Adrenal gland (tissue), 12 donors: ENCODE measurements around the gene KLF15. TPM values are rescaled to one million over a fixed set of nuclear protein-coding genes. Genes with fewer than 3 reads are reported as not detected.

Source experiments
- DNase-seq, 7 donors: peaks; one replicate each; pipeline ENCODE4 v3.0.0-alpha.2; 2019 to 2020
- H3K27ac ChIP-seq, 5 donors: fragments of 200-600 bp; sonication (generic) in 4 of 5; 1 replicate in 3 of 5; 2 replicates in 2 of 5; pipeline versions ENCODE4 v1.5.1 to v1.8.0; 2016 to 2020; ENCODE audit warnings: mild to moderate bottlenecking in 1 of 5
- H3K27me3 ChIP-seq: fragments of 200-600 bp; 2 replicates; pipeline ENCODE4 v1.8.0; 2021
- H3K36me3 ChIP-seq, 2 donors: fragments of 200-600 bp; replicated peaks in 1 of 2; 1 replicate in 1 of 2; 2 replicates in 1 of 2; pipeline versions ENCODE4 v1.5.1 to v1.8.0; 2018 to 2022
- H3K4me1 ChIP-seq, 2 donors: fragments of 200-600 bp; replicated peaks in 1 of 2; 1 replicate in 1 of 2; 2 replicates in 1 of 2; pipeline versions ENCODE4 v1.5.1 to v1.8.0; 2018 to 2021
- H3K4me3 ChIP-seq, 4 donors: fragments of 200-600 bp; sonication (generic) in 3 of 4; one replicate each; pipeline ENCODE4 v1.5.1; 2016 to 2018
- H3K9me3 ChIP-seq, 3 donors: fragments of 200-600 bp; sonication (generic) in 1 of 3; replicated peaks in 1 of 3; 1 replicate in 2 of 3; 2 replicates in 1 of 3; pipeline versions ENCODE4 v1.5.1 to v1.8.0; 2016 to 2021
- POLR2A ChIP-seq, 2 donors: fragments of 450-650 bp; IDR thresholded peaks; one replicate each; pipeline ENCODE4 v1.6.1; 2017; ENCODE audit warnings: antibody characterized with exemption in 2 of 2, mild to moderate bottlenecking in 2 of 2, moderate library complexity in 1 of 2
- WGBS, 4 donors: extraction: QIAGEN DNeasy Blood & Tissue Kit in 2 of 4; methylation state at CpG; one replicate each; pipeline versions ENCODE4 v1.1.5 to v1.1.7; 2013 to 2017; 5-methylcytosine and 5-hydroxymethylcytosine counted together
- intact Hi-C, 2 donors: fragments of 100-400 bp; cut with DNase I; formaldehyde crosslinking; loops; one replicate each; pipeline versions ENCODE4 v1.14.1 to v1.15.0; 2022 to 2023
- polyA plus RNA-seq, 3 donors: library from polyadenylated mRNA; stranded (reverse); fragments of 200-250 nt in 2 of 3; fragments of 350-450 nt in 1 of 3; fragmentation: Illumina TruSeq in 1 of 3; extraction: RNeasy Lipid Tissue Mini Kit (QIAGEN cat#74804) in 1 of 3; gene quantifications; one replicate each; pipeline ENCODE4 v1.2.3, GENCODE V29; 2013 to 2014
- total RNA-seq, 9 donors: library from RNA; depleted of rRNA in 4 of 9; stranded (reverse); fragments of >200 nt in 4 of 9; fragments of 120-200 nt in 1 of 9; fragmentation: NEBNext Ultra II Directional in 1 of 9; extraction: Animal tissue kit (Norgen Biotek cat#: 25700) in 1 of 9; gene quantifications; one replicate each; pipeline versions ENCODE4 v1.1.0 to v1.2.4, GENCODE V29; 2013 to 2023
- TF ChIP-seq, protein P1 (sequence below), 6 experiments: fragments of 450-650 bp in 4 of 6; fragments of 200-600 bp in 2 of 6; sonication (generic) in 1 of 6; IDR thresholded peaks; 1 replicate in 5 of 6; 2 replicates in 1 of 6; pipeline versions ENCODE4 v1.5.1 to v1.8.0; 2016 to 2021; ENCODE audit warnings: antibody characterized with exemption in 6 of 6, mild to moderate bottlenecking in 2 of 6, moderate library complexity in 1 of 6
- donor health status: healthy with polysubstance abuse.
- donor health status: Bipolar disorder and iron deficiency.
- donor health status: DM: yes; HTN: yes; CAD: no.
- donor health status: DM: no; HTN: no; CAD: no.
- donor health status: DM: no; HTN: no; CAD: no.
- donor health status: DM: yes; HTN: yes; CAD: no.

Gene KLF15
- total and polyA plus RNA-seq, 12 donors = 2.0 to 22.4 (median 11.8) TPM

GRCh38 chr3:126300001-126300760 is 57.0 kb downstream of the KLF15 start:
- Histone ChIP-seq H3K9me3 (peaks cover 0 to 12% (median 8%) of the 10 kb centered on the region in 3 donors), H3K4me3 (no peak overlapping the region), H3K27me3 (no peaks in the 10 kb centered on the region), H3K36me3 (no peaks in the 10 kb centered on the region), H3K27ac (no peak overlapping the region), H3K4me1 (no peaks in the 10 kb centered on the region)
- TF ChIP-seq POLR2A (IDR thresholded peaks at IDR 0.05) = no peak
- TF ChIP-seq, protein P1, sequence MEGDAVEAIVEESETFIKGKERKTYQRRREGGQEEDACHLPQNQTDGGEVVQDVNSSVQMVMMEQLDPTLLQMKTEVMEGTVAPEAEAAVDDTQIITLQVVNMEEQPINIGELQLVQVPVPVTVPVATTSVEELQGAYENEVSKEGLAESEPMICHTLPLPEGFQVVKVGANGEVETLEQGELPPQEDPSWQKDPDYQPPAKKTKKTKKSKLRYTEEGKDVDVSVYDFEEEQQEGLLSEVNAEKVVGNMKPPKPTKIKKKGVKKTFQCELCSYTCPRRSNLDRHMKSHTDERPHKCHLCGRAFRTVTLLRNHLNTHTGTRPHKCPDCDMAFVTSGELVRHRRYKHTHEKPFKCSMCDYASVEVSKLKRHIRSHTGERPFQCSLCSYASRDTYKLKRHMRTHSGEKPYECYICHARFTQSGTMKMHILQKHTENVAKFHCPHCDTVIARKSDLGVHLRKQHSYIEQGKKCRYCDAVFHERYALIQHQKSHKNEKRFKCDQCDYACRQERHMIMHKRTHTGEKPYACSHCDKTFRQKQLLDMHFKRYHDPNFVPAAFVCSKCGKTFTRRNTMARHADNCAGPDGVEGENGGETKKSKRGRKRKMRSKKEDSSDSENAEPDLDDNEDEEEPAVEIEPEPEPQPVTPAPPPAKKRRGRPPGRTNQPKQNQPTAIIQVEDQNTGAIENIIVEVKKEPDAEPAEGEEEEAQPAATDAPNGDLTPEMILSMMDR (IDR thresholded peaks at IDR 0.05) = no peak
- DNase-seq = peak in 1 of 7 donors; percentile 6
- WGBS, 4 donors = 77 to 88% (median 84%) methylated on average over 15 to 22 of the region's 22 CpGs
- intact Hi-C loops = no loop called here

- Histone ChIP-seq H3K4me1 (no peaks in the 10 kb centered on the region), H3K4me3 (no peak overlapping the region), H3K27me3 (no peaks in the 10 kb centered on the region), H3K9me3 (no peaks in the 10 kb centered on the region), H3K36me3 (no peaks in the 10 kb centered on the region), H3K27ac (no peak overlapping the region)
- WGBS, 4 donors = 70 to 88% (median 74%) methylated on average over 4 of the region's 4 CpGs
- TF ChIP-seq, protein P1 (IDR thresholded peaks at IDR 0.05) = no peak
- TF ChIP-seq POLR2A (IDR thresholded peaks at IDR 0.05) = no peak
- intact Hi-C loops = no loop called here
- no peak for DNase-seq
These were observed 61.7 kb downstream of the KLF15 start for GRCh38 chr3:126295407-126295939.

GRCh38 chr3:126294211-126294808 is 62.9 kb downstream of the KLF15 start:
- H3K27me3 ChIP-seq = no peaks in the 10 kb centered on the region
- H3K27ac ChIP-seq = no peak overlapping the region
- 71 to 82% (median 75%) methylated on average over 10 of the region's 10 CpGs for WGBS, 4 donors
- no peak for DNase-seq
- intact Hi-C loops = no loop called here
- no peaks in the 10 kb centered on the region for H3K4me1 ChIP-seq
- H3K4me3 ChIP-seq = no peak overlapping the region
- no peaks in the 10 kb centered on the region for H3K9me3 ChIP-seq
- no peaks in the 10 kb centered on the region for H3K36me3 ChIP-seq
- no peak for TF ChIP-seq POLR2A (IDR thresholded peaks at IDR 0.05)
- TF ChIP-seq, protein P1 (IDR thresholded peaks at IDR 0.05) = no peak

GRCh38 chr3:126293370-126294082 is 63.7 kb downstream of the KLF15 start:
- no peaks in the 10 kb centered on the region for H3K27me3 ChIP-seq
- intact Hi-C loops = no loop called here
- 75 to 83% (median 80%) methylated on average over 15 to 17 of the region's 17 CpGs for WGBS, 4 donors
- TF ChIP-seq, protein P1 (IDR thresholded peaks at IDR 0.05) = no peak
- TF ChIP-seq POLR2A (IDR thresholded peaks at IDR 0.05) = no peak
- H3K9me3 ChIP-seq = no peaks in the 10 kb centered on the region
- no peak overlapping the region for H3K4me3 ChIP-seq
- DNase-seq = peak in 1 of 7 donors; percentile 39
- no peaks in the 10 kb centered on the region for H3K4me1 ChIP-seq
- no peak overlapping the region for H3K27ac ChIP-seq
- H3K36me3 ChIP-seq = no peaks in the 10 kb centered on the region
